Kidney (tissue), 14 donors: ENCODE results near the gene CCAR1. TPM values are rescaled to one million over a fixed set of nuclear protein-coding genes. Genes with fewer than 3 reads are reported as not detected.
"Not testable (repeated sequence)": the region's sequence is repeated elsewhere in the genome, so short reads cannot be mapped to it uniquely, and the experiment has no call there.

ENCODE experiments used
- DNase-seq, 5 donors: peaks; one replicate each; pipeline ENCODE4 v3.0.0-alpha.2; 2013 to 2020
- FAIRE-seq: peaks from 2 replicates; lab custom pipeline; 2012; peaks lifted over from hg19 to GRCh38; lab: Jason Lieb, UNC
- H3K27ac ChIP-seq, 2 donors: one replicate each; pipeline ENCODE4 v1.7.0; 2013; ENCODE audit warnings: low read depth in 2 of 2, low read length in 2 of 2, inconsistent platforms in 1 of 2
- H3K27me3 ChIP-seq: one replicate; pipeline ENCODE4 v1.7.1; 2013; ENCODE audit warnings: low read length, inconsistent platforms; ENCODE audit not compliant: control insufficient read depth, insufficient read depth
- H3K36me3 ChIP-seq, 3 donors: one replicate each; pipeline versions ENCODE4 v1.7.0 to v1.7.1; 2013; ENCODE audit warnings: low read length in 3 of 3, control low read depth in 1 of 3, inconsistent platforms in 1 of 3; ENCODE audit not compliant: insufficient read depth in 3 of 3, control insufficient read depth in 2 of 3
- H3K4me1 ChIP-seq, 3 donors: one replicate each; pipeline versions ENCODE4 v1.7.0 to v1.7.1; 2013; ENCODE audit warnings: low read length in 3 of 3, inconsistent platforms in 1 of 3, low read depth in 1 of 3; ENCODE audit not compliant: control insufficient read depth in 2 of 3, insufficient read depth in 2 of 3
- H3K4me3 ChIP-seq, 3 donors: one replicate each; pipeline versions ENCODE4 v1.7.0 to v1.8.1; 2013; ENCODE audit warnings: low read length in 3 of 3, control low read depth in 1 of 3, inconsistent platforms in 1 of 3
- H3K9ac ChIP-seq, 3 donors: one replicate each; pipeline versions ENCODE4 v1.7.0 to v1.7.1; 2013; ENCODE audit warnings: low read length in 3 of 3, control low read depth in 1 of 3, inconsistent platforms in 1 of 3
- H3K9me3 ChIP-seq, 3 donors: one replicate each; pipeline versions ENCODE4 v1.7.0 to v1.7.1; 2013; ENCODE audit warnings: low read length in 3 of 3, control low read depth in 1 of 3, inconsistent platforms in 1 of 3; ENCODE audit not compliant: control insufficient read depth in 2 of 3, insufficient read depth in 1 of 3
- CTCF ChIP-seq: IDR thresholded peaks from 3 replicates; pipeline ENCODE4 v1.5.1; 2012; ENCODE audit warnings: mild to moderate bottlenecking, moderate library complexity, borderline replicate concordance; ENCODE audit not compliant: insufficient read depth; ENCODE audit errors: extremely low read depth
- intact Hi-C: fragments of 100-400 bp; cut with DNase I; formaldehyde crosslinking; loops from one replicate; pipeline ENCODE4 v1.11.1; 2022
- polyA plus RNA-seq: library from polyadenylated mRNA; stranded (reverse); fragments of 350-450 nt; fragmentation: Illumina TruSeq; extraction: RNeasy Lipid Tissue Mini Kit (QIAGEN cat#74804); gene quantifications from one replicate; pipeline ENCODE4 v1.2.3, GENCODE V29; 2014; ENCODE audit warnings: low read depth, low replicate concordance; ENCODE audit not compliant: insufficient read depth
- total RNA-seq: library from RNA; stranded (reverse); fragmentation: NEBNext Ultra II Directional; extraction: Animal tissue kit (Norgen Biotek cat#: 25700); gene quantifications from one replicate; pipeline ENCODE4 v1.2.1, GENCODE V29; 2021
- donor health status: control.
- donor health status: control.
- donor health status: control.
- donor health status: control.
- donor health status: control.
- donor health status: DM: yes; HTN: yes; CAD: no.
- donor health status: Normal renal cell carcinoma (clear cell type).

CCAR1 gene
- total and polyA plus RNA-seq, 2 donors from 2014 or later = 45.2 to 54.4 TPM

GRCh38 chr10:68740676-68741075, 19.6 kb downstream of the CCAR1 start:
- H3K27ac ChIP-seq, FAIRE-seq, H3K4me1 ChIP-seq, H3K9me3 ChIP-seq, H3K27me3 ChIP-seq, H3K4me3 ChIP-seq, DNase-seq, intact Hi-C loops, H3K9ac ChIP-seq: not testable (repeated sequence)
- H3K36me3 ChIP-seq = peaks cover 13 to 43% (median 19%) of the 10 kb centered on the region in 3 donors

GRCh38 chr10:68742397-68742796, 21.4 kb downstream of the CCAR1 start:
- TF ChIP-seq CTCF = no peak
- no peaks in the 10 kb centered on the region for H3K9me3 ChIP-seq
- no peak overlapping the region for H3K9ac ChIP-seq
- intact Hi-C loops = no loop called here
- H3K27me3 ChIP-seq = no peaks in the 10 kb centered on the region
- H3K36me3 ChIP-seq = peaks cover 14 to 36% (median 17%) of the 10 kb centered on the region in 3 donors
- FAIRE-seq (no peak), DNase-seq (no peak)
- no peaks in the 10 kb centered on the region for H3K4me1 ChIP-seq
- no peak overlapping the region for H3K27ac ChIP-seq
- no peak overlapping the region for H3K4me3 ChIP-seq

GRCh38 chr10:68752711-68753350, 31.8 kb downstream of the CCAR1 start:
- DNase-seq (no peak), FAIRE-seq (no peak)
- Histone ChIP-seq H3K9me3 (no peaks in the 10 kb centered on the region), H3K27ac (no peak overlapping the region), H3K4me3 (no peak overlapping the region), H3K9ac (no peak overlapping the region), H3K4me1 (no peaks in the 10 kb centered on the region), H3K36me3 (peaks cover 7 to 80% (median 34%) of the 10 kb centered on the region in 3 donors), H3K27me3 (no peaks in the 10 kb centered on the region)
- intact Hi-C loops = no loop called here
- TF ChIP-seq CTCF = no peak

- H3K9me3 ChIP-seq = no peaks in the 10 kb centered on the region
- FAIRE-seq (no peak), DNase-seq (no peak)
- no peaks in the 10 kb centered on the region for H3K27me3 ChIP-seq
- H3K27ac ChIP-seq = no peak overlapping the region
- no peak for TF ChIP-seq CTCF
- intact Hi-C loops = no loop called here
- H3K4me3 ChIP-seq = no peak overlapping the region
- H3K36me3 ChIP-seq = peaks cover 18 to 65% (median 39%) of the 10 kb centered on the region in 3 donors
- H3K4me1 ChIP-seq = no peaks in the 10 kb centered on the region
- no peak overlapping the region for H3K9ac ChIP-seq
These were observed 35.2 kb downstream of the CCAR1 start for GRCh38 chr10:68756246-68756645.
